AG04449 (cell line): ENCODE measurements around the gene SENP1.

Experiments used
- CTCF ChIA-PET: fragments of 350-600 bp; formaldehyde crosslinking; extraction: SDS; loops from one replicate; lab custom pipeline; 2021; ENCODE audit warnings: antibody characterized with exemption; lab: Yijun Ruan, JAX
- POLR2A ChIA-PET: fragments of 400-600, 350-600 bp; formaldehyde crosslinking; extraction: SDS; loops from one replicate; lab custom pipeline; 2020; ENCODE audit warnings: antibody characterized with exemption, inconsistent platforms; lab: Yijun Ruan, JAX
- DNase-seq: peaks from one replicate; pipeline ENCODE4 v3.0.0-alpha.2; 2010; ENCODE audit warnings: low read depth, low spot score
- H3K4me3 ChIP-seq: 2 replicates; pipeline ENCODE4 v1.5.1; 2011; ENCODE audit warnings: low read depth, mild to moderate bottlenecking, control low read depth, low read length
- CTCF ChIP-seq: IDR thresholded peaks from one replicate; pipeline ENCODE4 v1.5.1; 2011; ENCODE audit warnings: mild to moderate bottlenecking, moderate library complexity, low read length, control low read depth, inconsistent platforms; ENCODE audit not compliant: insufficient read depth; ENCODE audit errors: missing control alignments

The SENP1 gene

GRCh38 chr12:48069241-48069640 lies 36.6 kb downstream of the SENP1 start:
- ChIA-PET POLR2A (no interaction called here), CTCF (no interaction called here)
- no peak overlapping the region for H3K4me3 ChIP-seq
- no peak for TF ChIP-seq CTCF
- no peak for DNase-seq

GRCh38 chr12:48068457-48068856 lies 37.4 kb downstream of the SENP1 start:
- no peak for DNase-seq
- no peak for TF ChIP-seq CTCF
- H3K4me3 ChIP-seq: no peak overlapping the region
- ChIA-PET POLR2A (no interaction called here), CTCF (no interaction called here)

- POLR2A ChIA-PET: no interaction called here
- CTCF ChIA-PET: interaction anchor here (1.0 kb wide), 1 partner anchor 98 kb away, joined by 3 read pairs; no protein-coding TSS in a partner anchor
- H3K4me3 ChIP-seq: no peak overlapping the region
Observed at GRCh38 chr12:48067250-48067938, 38.5 kb downstream of the SENP1 start.

GRCh38 chr12:48065041-48065440 lies 40.8 kb downstream of the SENP1 start:
- no peak for TF ChIP-seq CTCF
- no peak for DNase-seq
- POLR2A ChIA-PET: no interaction called here
- no peak overlapping the region for H3K4me3 ChIP-seq
- CTCF ChIA-PET: no interaction called here

More at GRCh38 chr12:48067250-48067938, 38.5 kb downstream of the SENP1 start:
- DNase-seq: no peak
- no peak for TF ChIP-seq CTCF

- ChIA-PET POLR2A (no interaction called here), CTCF (no interaction called here)
- no peak overlapping the region for H3K4me3 ChIP-seq
- TF ChIP-seq CTCF: no peak
- DNase-seq: no peak
Observed at GRCh38 chr12:48063530-48063929, 42.3 kb downstream of the SENP1 start.

GRCh38 chr12:48061938-48062719 lies 43.8 kb downstream of the SENP1 start:
- no peak overlapping the region for H3K4me3 ChIP-seq
- no peak for DNase-seq
- TF ChIP-seq CTCF: no peak
- POLR2A ChIA-PET: no interaction called here
- CTCF ChIA-PET: interaction anchor here (0.8 to 2.3 kb wide), 13 partner anchors 9 to 556 kb away, joined by 3 to 15 read pairs (median 5); partner anchors contain the start of gene TMEM106C
